ENCODE results near the gene RSAD1. TPM values are rescaled to one million over a fixed set of nuclear protein-coding genes. Genes with fewer than 3 reads are reported as not detected.

Gene RSAD1
- total RNA-seq, 2 experiments from 2014 or later: 24.5 to 28.4 TPM

DNA sequence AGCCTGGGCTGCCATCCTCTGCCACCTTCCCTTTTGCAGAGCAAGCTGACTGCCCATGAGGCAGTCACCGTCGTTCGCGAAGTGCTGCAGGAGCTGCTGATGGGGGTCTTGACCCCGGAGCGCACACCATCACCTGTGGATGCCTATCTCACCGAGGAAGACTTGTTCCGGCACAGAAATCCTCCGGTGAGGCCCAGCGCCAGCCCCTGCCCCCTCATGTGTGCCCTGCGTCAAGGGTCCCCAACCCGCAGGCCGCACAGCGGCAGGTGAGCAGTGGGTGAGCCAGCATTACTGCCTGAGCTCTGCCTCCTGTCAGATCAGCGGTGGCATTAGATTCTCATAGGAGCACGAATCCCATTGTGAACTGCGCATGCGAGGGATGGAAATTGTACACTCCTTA is 46.2 kb downstream of the RSAD1 start:
- ChIA-PET POLR2A (no interaction called here), CTCF (no interaction called here)
- H3K4me1 Mint-ChIP-seq: no peaks in the 10 kb centered on the region

DNA sequence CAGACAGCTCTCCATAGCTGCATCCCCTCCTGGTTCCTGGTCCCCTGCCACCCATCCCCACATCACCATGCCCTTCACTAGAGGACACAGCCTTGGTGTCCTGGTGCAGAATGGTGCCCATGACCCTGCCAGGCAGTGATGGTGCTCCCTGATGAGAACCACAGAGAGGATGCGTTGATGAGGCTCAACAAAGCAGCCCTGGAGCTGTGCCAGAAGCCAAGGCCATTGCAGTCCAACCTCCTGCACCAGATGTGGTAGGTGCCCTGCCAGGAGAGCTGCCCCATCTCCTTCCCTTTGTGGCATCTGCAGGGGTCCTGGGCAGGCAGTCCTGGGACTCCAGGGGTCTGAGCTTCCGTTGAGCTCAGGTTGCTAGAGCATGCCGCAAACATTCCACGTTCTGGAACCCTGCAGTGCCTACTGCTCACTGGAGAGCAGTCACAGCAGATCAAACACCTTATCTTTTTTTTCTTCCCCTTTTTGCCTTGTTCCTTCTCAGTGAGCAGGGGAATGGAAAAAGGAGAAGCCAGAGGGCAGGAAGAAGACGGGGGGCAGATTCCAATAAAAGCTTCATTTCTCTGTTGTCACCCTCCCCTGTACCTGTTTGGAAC is 48.6 kb downstream of the RSAD1 start:
- H3K4me1 Mint-ChIP-seq: no peaks in the 10 kb centered on the region
- H3K36me3 Mint-ChIP-seq (ENCODE audit: low read depth): no peaks in the 10 kb centered on the region
- DNase-seq: no peak
- H3K27ac Mint-ChIP-seq: no peak overlapping the region
- ChIA-PET CTCF (interaction anchor here (0.6 to 1.0 kb wide), 3 partner anchors 26 to 31 kb away, joined by 3 read pairs; no protein-coding TSS in a partner anchor), POLR2A (no interaction called here)
- peaks cover 26% of the 10 kb centered on the region for H3K27me3 Mint-ChIP-seq
- H3K4me3 Mint-ChIP-seq: no peak overlapping the region
- no peaks in the 10 kb centered on the region for H3K9me3 Mint-ChIP-seq

More for the DNA sequence above, 46.2 kb downstream of the RSAD1 start:
- no peaks in the 10 kb centered on the region for H3K36me3 Mint-ChIP-seq (ENCODE audit: low read depth)
- peaks cover 8% of the 10 kb centered on the region for H3K27me3 Mint-ChIP-seq
- H3K9me3 Mint-ChIP-seq: no peaks in the 10 kb centered on the region
- no peak overlapping the region for H3K4me3 Mint-ChIP-seq
- no peak overlapping the region for H3K27ac Mint-ChIP-seq
- DNase-seq: no peak

DNA sequence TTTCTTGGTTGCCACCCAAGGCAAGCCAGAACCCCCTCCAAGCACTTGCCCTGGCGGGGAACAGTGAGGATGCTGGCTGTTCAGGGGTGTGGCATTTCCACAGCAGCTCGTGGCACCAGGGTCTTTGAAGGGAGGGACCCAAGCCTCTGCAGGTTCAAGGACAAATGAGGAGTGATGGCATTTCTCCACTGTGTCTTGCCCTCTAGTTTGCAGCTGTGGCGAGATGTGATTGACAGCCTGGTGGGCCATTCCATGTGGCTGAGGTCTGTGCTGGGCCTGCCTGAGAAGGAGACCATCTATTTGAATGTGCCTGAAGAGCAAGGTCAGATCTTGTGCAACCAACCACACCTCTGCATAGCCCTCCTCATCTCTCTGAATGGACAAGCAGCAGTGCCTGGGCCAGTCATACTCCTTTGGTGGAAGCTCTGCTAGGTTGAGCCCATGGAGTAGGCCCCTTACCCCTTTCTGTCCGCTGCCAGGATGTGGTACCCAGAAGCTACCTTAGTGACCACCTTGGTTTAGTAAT is 49.4 kb downstream of the RSAD1 start:
- H3K4me3 Mint-ChIP-seq: no peak overlapping the region
- H3K27ac Mint-ChIP-seq: no peak overlapping the region
- ChIA-PET POLR2A (no interaction called here), CTCF (interaction anchor here (1.0 kb wide), 1 partner anchor 27 kb away, joined by 3 read pairs; no protein-coding TSS in a partner anchor)
- no peaks in the 10 kb centered on the region for H3K36me3 Mint-ChIP-seq (ENCODE audit: low read depth)
- no peak for DNase-seq
- H3K27me3 Mint-ChIP-seq: peaks cover 32% of the 10 kb centered on the region
- H3K9me3 Mint-ChIP-seq: no peaks in the 10 kb centered on the region
- H3K4me1 Mint-ChIP-seq: no peaks in the 10 kb centered on the region

- no peak for DNase-seq
- H3K27me3 Mint-ChIP-seq: peaks cover 49% of the 10 kb centered on the region
- H3K27ac Mint-ChIP-seq: no peak overlapping the region
- ChIA-PET POLR2A (interaction anchor here (1.6 kb wide), 1 partner anchor 18 kb away, joined by 4 read pairs; no protein-coding TSS in a partner anchor), CTCF (interaction anchor here (1.9 kb wide), 1 partner anchor 46 kb away, joined by 4 read pairs; no protein-coding TSS in a partner anchor)
- H3K9me3 Mint-ChIP-seq: no peaks in the 10 kb centered on the region
- H3K4me1 Mint-ChIP-seq: peaks cover 6% of the 10 kb centered on the region
- no peak overlapping the region for H3K4me3 Mint-ChIP-seq
- H3K36me3 Mint-ChIP-seq (ENCODE audit: low read depth): no peaks in the 10 kb centered on the region
Measured at GRCh38 chr17:50529849-50530248, 51.2 kb downstream of the RSAD1 start.

DNA sequence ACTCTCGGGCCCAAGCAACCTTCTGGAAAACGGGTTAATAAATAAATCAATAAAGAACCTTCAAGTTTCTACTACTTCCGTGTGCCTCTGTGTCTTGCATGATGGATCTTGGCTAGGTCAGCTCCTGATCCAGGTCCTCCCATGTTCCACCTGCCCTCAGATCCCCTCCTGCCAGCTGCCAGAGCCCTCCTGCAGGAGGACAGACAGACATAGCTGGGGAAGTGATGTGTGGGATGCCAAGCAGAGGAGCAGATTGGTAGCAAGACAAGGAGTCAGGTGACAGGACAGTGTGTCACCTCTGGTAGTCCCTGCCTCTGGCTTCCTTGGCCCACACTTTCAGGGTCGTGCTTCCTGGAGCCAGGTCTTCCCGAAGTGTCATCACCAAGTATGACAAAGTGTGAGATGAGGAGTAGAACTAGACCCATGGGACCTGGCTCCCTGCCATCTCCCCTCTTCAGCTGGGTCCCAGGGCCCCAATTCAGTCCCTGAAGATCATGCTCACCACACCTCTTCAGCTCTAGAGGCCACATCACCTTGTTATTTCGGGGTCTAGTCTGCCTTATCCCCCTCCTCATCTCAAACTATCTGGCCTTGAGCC is 52.9 kb downstream of the RSAD1 start:
- Mint-ChIP-seq H3K27me3 (peaks cover 54% of the 10 kb centered on the region), H3K4me1 (peaks cover 6% of the 10 kb centered on the region), H3K36me3 (ENCODE audit: low read depth) (no peaks in the 10 kb centered on the region), H3K4me3 (no peak overlapping the region), H3K9me3 (no peaks in the 10 kb centered on the region), H3K27ac (no peak overlapping the region)
- POLR2A ChIA-PET: interaction anchor here (1.6 kb wide), 1 partner anchor 20 kb away, joined by 4 read pairs; no protein-coding TSS in a partner anchor
- DNase-seq: no peak
- CTCF ChIA-PET: interaction anchor here (1.1 to 1.9 kb wide), 2 partner anchors 47 to 52 kb away, joined by 3 to 4 read pairs; no protein-coding TSS in a partner anchor

- peaks cover 6% of the 10 kb centered on the region for H3K4me1 Mint-ChIP-seq
- no peaks in the 10 kb centered on the region for H3K36me3 Mint-ChIP-seq (ENCODE audit: low read depth)
- no peak within 1 kb of the TSS for H3K27ac Mint-ChIP-seq
- no peaks in the 10 kb centered on the region for H3K9me3 Mint-ChIP-seq
- POLR2A ChIA-PET: interaction anchor here (1.3 kb wide), 1 partner anchor 49 kb away, joined by 3 read pairs; no protein-coding TSS in a partner anchor
- no peak for DNase-seq
- H3K4me3 Mint-ChIP-seq: no peak within 1 kb of the TSS
- peaks cover 54% of the 10 kb centered on the region for H3K27me3 Mint-ChIP-seq
- CTCF ChIA-PET: no interaction called here
Measured at GRCh38 chr17:50532452-50533024, 53.9 kb downstream of the RSAD1 start, which contains the start of gene EPN3. Gene EPN3 (plus strand): TSS chr17:50532735. CDS start chr17:50536557, 3,822 bp downstream.

DNA sequence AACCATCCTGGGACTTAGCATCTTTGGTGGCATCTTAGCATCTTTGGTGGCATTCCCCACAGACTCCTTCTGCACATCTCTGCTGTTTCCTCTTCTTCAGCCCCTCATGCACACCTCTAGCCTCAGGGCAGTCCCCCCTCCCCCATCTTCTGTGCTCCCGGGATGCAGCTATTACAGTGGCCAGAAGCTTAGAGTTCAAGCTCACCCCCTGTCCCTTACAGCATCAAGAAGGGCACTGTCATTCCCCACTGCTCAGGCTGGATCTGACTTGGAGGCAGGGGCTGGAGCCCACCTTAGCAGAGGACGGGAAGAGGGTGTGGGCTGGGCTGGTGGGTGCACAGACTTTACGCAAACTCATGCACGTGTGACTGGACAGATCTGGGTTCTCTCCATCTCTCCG is 54.5 kb downstream of the RSAD1 start:
- POLR2A ChIA-PET: interaction anchor here (1.3 kb wide), 1 partner anchor 49 kb away, joined by 3 read pairs; no protein-coding TSS in a partner anchor

DNA sequence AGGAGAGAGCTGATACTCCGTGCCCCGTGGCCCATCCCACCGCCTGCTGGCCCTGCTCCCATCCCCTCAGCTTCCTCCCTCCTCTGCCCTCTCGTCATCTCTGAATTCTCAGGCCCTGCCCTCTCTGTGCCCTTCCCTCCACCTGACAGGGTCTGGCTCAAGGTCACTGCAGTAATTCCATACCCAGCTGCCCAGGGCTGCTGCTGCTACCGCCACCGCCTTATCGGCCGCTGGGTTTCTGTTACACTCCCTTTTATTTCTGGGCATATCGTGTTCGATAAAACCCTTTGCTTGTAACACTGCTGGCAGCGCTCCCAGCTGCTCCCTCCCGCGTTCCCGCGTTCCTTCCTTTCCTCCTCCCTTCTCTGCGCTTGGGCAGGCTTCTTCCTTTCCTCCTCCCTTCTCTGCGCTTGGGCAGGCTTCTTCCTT is 55.1 kb downstream of the RSAD1 start:
- H3K9me3 Mint-ChIP-seq: no peaks in the 10 kb centered on the region
- DNase-seq: no peak
- peaks cover 54% of the 10 kb centered on the region for H3K27me3 Mint-ChIP-seq
- no peak overlapping the region for H3K4me3 Mint-ChIP-seq
- ChIA-PET POLR2A (interaction anchor here (1.3 kb wide), 1 partner anchor 50 kb away, joined by 3 read pairs; no protein-coding TSS in a partner anchor), CTCF (no interaction called here)
- no peak overlapping the region for H3K27ac Mint-ChIP-seq
- H3K36me3 Mint-ChIP-seq (ENCODE audit: low read depth): no peaks in the 10 kb centered on the region
- H3K4me1 Mint-ChIP-seq: peaks cover 6% of the 10 kb centered on the region

More for the DNA sequence above, 54.5 kb downstream of the RSAD1 start:
- Mint-ChIP-seq H3K4me3 (no peak overlapping the region), H3K9me3 (no peaks in the 10 kb centered on the region), H3K27me3 (peaks cover 54% of the 10 kb centered on the region), H3K27ac (no peak overlapping the region), H3K4me1 (peaks cover 6% of the 10 kb centered on the region), H3K36me3 (ENCODE audit: low read depth) (no peaks in the 10 kb centered on the region)
- DNase-seq: no peak
- CTCF ChIA-PET: no interaction called here

- Mint-ChIP-seq H3K4me3 (no peak overlapping the region), H3K4me1 (peaks cover 6% of the 10 kb centered on the region), H3K27me3 (peaks cover 50% of the 10 kb centered on the region), H3K27ac (no peak overlapping the region), H3K36me3 (ENCODE audit: low read depth) (no peaks in the 10 kb centered on the region), H3K9me3 (no peaks in the 10 kb centered on the region)
- no peak for DNase-seq
- CTCF ChIA-PET: no interaction called here
- POLR2A ChIA-PET: interaction anchor here (1.3 kb wide), 1 partner anchor 50 kb away, joined by 3 read pairs; no protein-coding TSS in a partner anchor
Measured at GRCh38 chr17:50534222-50534978, 55.7 kb downstream of the RSAD1 start.

DNA sequence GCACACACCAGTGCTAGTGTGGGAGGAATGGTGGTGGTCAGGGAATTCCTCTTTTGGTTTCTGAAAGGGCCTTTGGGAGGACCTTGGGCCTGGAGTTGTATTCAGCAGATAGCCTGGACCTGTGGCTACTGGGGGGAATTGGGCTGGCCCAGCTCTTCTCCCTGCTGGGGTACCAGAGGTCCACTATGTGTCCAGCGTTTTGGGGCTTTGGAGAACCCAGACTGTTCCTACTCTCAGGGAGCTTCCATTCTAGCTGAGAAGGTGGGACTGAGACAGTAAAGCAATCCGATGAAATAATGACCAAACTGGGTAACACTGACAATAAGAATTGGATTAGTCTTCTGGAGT is 56.3 kb downstream of the RSAD1 start:
- Mint-ChIP-seq H3K4me1 (peaks cover 6% of the 10 kb centered on the region), H3K27ac (no peak overlapping the region), H3K27me3 (peaks cover 44% of the 10 kb centered on the region), H3K4me3 (no peak overlapping the region), H3K36me3 (ENCODE audit: low read depth) (no peaks in the 10 kb centered on the region), H3K9me3 (no peaks in the 10 kb centered on the region)
- CTCF ChIA-PET: no interaction called here
- POLR2A ChIA-PET: no interaction called here
- no peak for DNase-seq

- no peaks in the 10 kb centered on the region for H3K36me3 Mint-ChIP-seq (ENCODE audit: low read depth)
- DNase-seq: no peak
- no peak overlapping the region for H3K4me3 Mint-ChIP-seq
- peaks cover 44% of the 10 kb centered on the region for H3K27me3 Mint-ChIP-seq
- H3K9me3 Mint-ChIP-seq: no peaks in the 10 kb centered on the region
- no peak overlapping the region for H3K27ac Mint-ChIP-seq
- ChIA-PET CTCF (no interaction called here), POLR2A (no interaction called here)
- H3K4me1 Mint-ChIP-seq: peaks cover 6% of the 10 kb centered on the region
Measured at GRCh38 chr17:50535407-50535806, 56.7 kb downstream of the RSAD1 start.
